Astrocyte of the spinal cord (primary cell): Measurements from ENCODE around the gene SHTN1.

Experiments
- DNase-seq: peaks from one replicate; pipeline ENCODE4 v3.0.0; 2011; ENCODE audit warnings: low read depth, low spot score
- H3K4me3 ChIP-seq: 2 replicates; pipeline ENCODE4 v1.5.1; 2011; ENCODE audit warnings: low read depth, mild to moderate bottlenecking, low read length, moderate library complexity
- CTCF ChIP-seq: IDR thresholded peaks from 2 replicates; pipeline ENCODE4 v1.5.1; 2012; ENCODE audit warnings: low read depth, mild to moderate bottlenecking, low read length, inconsistent platforms
- in situ Hi-C: cut with HindIII; loops from 2 replicates; pipeline ENCODE4 v1.10.0; 2017; ENCODE audit warnings: low sequenced_read_pairs

The SHTN1 gene

GRCh38 chr10:116850058-116850611, 154.9 kb downstream of the SHTN1 start:
- H3K4me3 ChIP-seq, result peak overlapping the region; percentile 62
- TF ChIP-seq CTCF, result no peak
- in situ Hi-C loops, result no loop called here

GRCh38 chr10:116849248-116850057, 155.5 kb downstream of the SHTN1 start, which contains the start of gene ENO4:
Gene ENO4, plus strand, starts transcription at chr10:116849499. Its CDS starts 68 bp downstream, at chr10:116849567.
- peak within 1 kb of the TSS; percentile 62 for H3K4me3 ChIP-seq
- TF ChIP-seq CTCF, result no peak
- DNase-seq, result peak; percentile 85
- in situ Hi-C loops, result no loop called here

More at GRCh38 chr10:116850058-116850611, 154.9 kb downstream of the SHTN1 start:
- no peak for DNase-seq

GRCh38 chr10:116848944-116849247, 156.1 kb downstream of the SHTN1 start:
- in situ Hi-C loops, result no loop called here
- DNase-seq, result no peak
- TF ChIP-seq CTCF, result no peak
- H3K4me3 ChIP-seq, result peak overlapping the region; percentile 62

- peak; percentile 39 for DNase-seq
- peak overlapping the region; percentile 62 for H3K4me3 ChIP-seq
- in situ Hi-C loops, result no loop called here
- no peak for TF ChIP-seq CTCF
These were observed 156.7 kb downstream of the SHTN1 start for GRCh38 chr10:116848032-116848943.

GRCh38 chr10:116845823-116846222, 159.2 kb downstream of the SHTN1 start:
- in situ Hi-C loops, result no loop called here
- DNase-seq, result no peak
- H3K4me3 ChIP-seq, result no peak overlapping the region
- TF ChIP-seq CTCF, result no peak

- H3K4me3 ChIP-seq, result no peak overlapping the region
- TF ChIP-seq CTCF, result no peak
- no peak for DNase-seq
- in situ Hi-C loops, result no loop called here
These were observed 164.5 kb downstream of the SHTN1 start for GRCh38 chr10:116840389-116841075.
